Loucy (cell line): ENCODE measurements around the gene GRAMD4.

ENCODE experiments used
- CTCF ChIP-seq: fragments of 200-600 bp; sonication (generic); conservative IDR thresholded peaks from 2 replicates; pipeline ENCODE4 v1.5.1; 2014; ENCODE audit warnings: mild to moderate bottlenecking, antibody characterized with exemption, low read length
- EZH2phosphoT487 ChIP-seq: fragments of 200-600 bp; IDR thresholded peaks from 2 replicates; pipeline ENCODE4 v1.6.1; 2018; ENCODE audit warnings: antibody characterized with exemption, mild to moderate bottlenecking, moderate library complexity, borderline replicate concordance

GRCh38 chr22:46703996-46704370, 83.8 kb downstream of the GRAMD4 start:
- TF ChIP-seq CTCF (no peak), EZH2phosphoT487 (no peak)
